Measurements from ENCODE around the gene CTNNA2. TPM values are rescaled to one million over a fixed set of nuclear protein-coding genes. Genes with fewer than 3 reads are reported as not detected.

The CTNNA2 gene
- total and polyA plus RNA-seq, 12 donors, result 0.09 to 0.57 (median 0.15) TPM; not detected in 9

- intact Hi-C loops (cut with DNase I), result loop anchor here in 7 of 10 donors (5.0 to 10.0 kb wide), 4 partner anchors 163 to 430 kb away; no protein-coding TSS in a partner anchor
- H3K4me3 ChIP-seq, result no peak overlapping the region
- no peak for TF ChIP-seq CTCF (IDR thresholded peaks at IDR 0.05)
- ATAC-seq (no peak), DNase-seq (no peak)
- H3K27ac ChIP-seq, result no peak overlapping the region
- H3K36me3 ChIP-seq, result no peaks in the 10 kb centered on the region
- WGBS, 2 donors, result 76 to 87% methylated on average over 2 of the region's 2 CpGs
- peaks cover 0 to 17% (median 0%) of the 10 kb centered on the region in 7 donors for H3K27me3 ChIP-seq
- no peaks in the 10 kb centered on the region for H3K4me1 ChIP-seq
- H3K9me3 ChIP-seq, result no peaks in the 10 kb centered on the region
These were observed 559.1 kb downstream of the CTNNA2 start for GRCh38 chr2:80071941-80072340.

GRCh38 chr2:80073134-80073561 lies 560.3 kb downstream of the CTNNA2 start:
- peaks cover 0 to 17% (median 0%) of the 10 kb centered on the region in 7 donors for H3K27me3 ChIP-seq
- H3K4me1 ChIP-seq, result no peaks in the 10 kb centered on the region
- intact Hi-C loops (cut with DNase I), result loop anchor here in 7 of 10 donors (5.0 to 10.0 kb wide), 4 partner anchors 162 to 429 kb away; no protein-coding TSS in a partner anchor
- WGBS, 2 donors, result 8 to 21% methylated on average over 2 of the region's 2 CpGs
- no peaks in the 10 kb centered on the region for H3K36me3 ChIP-seq
- H3K27ac ChIP-seq, result no peak overlapping the region
- peak; percentile 42 to 72 (median 68) for TF ChIP-seq CTCF (IDR thresholded peaks at IDR 0.05)
- no peaks in the 10 kb centered on the region for H3K9me3 ChIP-seq
- H3K4me3 ChIP-seq, result no peak overlapping the region
- ATAC-seq, result peak in 2 of 8 donors; percentile 62 to 71
- peak in 1 of 2 donors; percentile 28 for DNase-seq

GRCh38 chr2:80074321-80075070 lies 561.6 kb downstream of the CTNNA2 start:
- H3K4me1 ChIP-seq, result no peaks in the 10 kb centered on the region
- intact Hi-C loops (cut with DNase I), result loop anchor here in 7 of 10 donors (5.0 to 10.0 kb wide), 4 partner anchors 160 to 428 kb away; no protein-coding TSS in a partner anchor
- peaks cover 0 to 17% (median 0%) of the 10 kb centered on the region in 7 donors for H3K27me3 ChIP-seq
- WGBS, 2 donors, result 55 to 68% methylated on average over 5 of the region's 5 CpGs
- no peak overlapping the region for H3K4me3 ChIP-seq
- H3K36me3 ChIP-seq, result no peaks in the 10 kb centered on the region
- H3K27ac ChIP-seq, result no peak overlapping the region
- ATAC-seq (no peak), DNase-seq (no peak)
- H3K9me3 ChIP-seq, result no peaks in the 10 kb centered on the region
- TF ChIP-seq CTCF (IDR thresholded peaks at IDR 0.05), result no peak

- Histone ChIP-seq H3K36me3 (no peaks in the 10 kb centered on the region), H3K4me1 (no peaks in the 10 kb centered on the region), H3K27ac (no peak overlapping the region), H3K9me3 (no peaks in the 10 kb centered on the region), H3K27me3 (peaks cover 0 to 11% (median 0%) of the 10 kb centered on the region in 7 donors), H3K4me3 (no peak overlapping the region)
- intact Hi-C loops (cut with DNase I), result loop anchor here in 1 of 10 donors (10.0 kb wide), 1 partner anchor 159 kb away; no protein-coding TSS in a partner anchor
- no peak for ATAC-seq
- DNase-seq, result no peak
- WGBS, 2 donors, result 82% methylated on average over 1 of the region's 1 CpG
- TF ChIP-seq CTCF (IDR thresholded peaks at IDR 0.05), result no peak
These were observed 562.9 kb downstream of the CTNNA2 start for GRCh38 chr2:80075719-80076118.

Data from heart right ventricle (tissue), 16 donors.